ENCODE measurements around the gene KIFAP3.
"Not testable (repeated sequence)": the region's sequence is repeated elsewhere in the genome, so short reads cannot be mapped to it uniquely, and the experiment has no call there.

DNA sequence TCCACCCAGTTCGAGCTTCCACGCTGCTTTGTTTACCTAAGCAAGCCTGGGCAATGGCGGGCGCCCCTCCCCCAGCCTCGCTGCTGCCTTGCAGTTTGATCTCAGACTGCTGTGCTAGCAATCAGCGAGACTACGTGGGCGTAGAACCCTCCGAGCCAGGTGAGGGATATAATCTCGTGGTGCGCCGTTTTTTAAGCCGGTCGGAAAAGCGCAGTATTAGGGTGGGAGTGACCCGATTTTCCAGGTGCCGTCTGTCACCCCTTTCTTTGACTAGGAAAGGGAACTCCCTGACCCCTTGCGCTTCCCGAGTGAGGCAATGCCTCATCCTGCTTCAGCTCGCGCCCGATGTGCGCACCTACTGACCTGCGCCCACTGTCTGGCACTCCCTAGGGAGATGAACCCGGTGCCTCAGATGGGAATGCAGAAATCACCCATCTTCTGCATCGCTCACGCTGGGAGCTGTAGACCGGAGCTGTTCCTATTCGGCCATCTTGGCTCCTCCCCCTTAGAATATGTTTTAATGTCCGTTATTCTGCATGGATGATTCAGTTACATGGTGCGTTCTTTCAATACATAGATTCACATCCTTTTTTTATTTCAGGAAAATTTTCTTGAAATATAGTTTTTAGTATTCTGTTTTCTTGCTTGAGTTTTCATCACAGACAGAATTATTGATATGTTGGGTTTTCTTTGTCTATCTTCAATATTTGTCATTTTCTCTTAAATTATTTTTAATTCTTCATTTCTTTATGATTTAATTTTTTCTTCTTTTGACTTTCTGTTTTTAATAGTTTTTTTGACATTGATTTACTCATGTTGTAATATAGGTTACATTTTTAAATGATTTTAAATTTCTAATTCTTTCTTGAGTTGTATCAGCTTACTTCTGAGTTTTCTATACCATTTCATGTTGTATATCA is 20.5 kb upstream of the KIFAP3 start:
- not testable (repeated sequence) for TF ChIP-seq POLR2AphosphoS5 (IDR thresholded peaks at IDR 0.05; ENCODE audit: borderline replicate concordance, low read depth, low read length); EZH2 (IDR thresholded peaks at IDR 0.05)
